Activated CD8-positive, alpha-beta memory T cell treated with anti-CD3 and anti-CD28 coated beads, Interleukin-2, amount 50 U/mL, for 4 hours (primary cell): ENCODE data around the gene UTP11.

Experiments
- DNase-seq: peaks from one replicate; pipeline ENCODE4 v3.0.0-alpha.2; 2020

The UTP11 gene

GRCh38 chr1:38003261-38004250, 9.0 kb upstream of the UTP11 start:
- DNase-seq = no peak

DNA sequence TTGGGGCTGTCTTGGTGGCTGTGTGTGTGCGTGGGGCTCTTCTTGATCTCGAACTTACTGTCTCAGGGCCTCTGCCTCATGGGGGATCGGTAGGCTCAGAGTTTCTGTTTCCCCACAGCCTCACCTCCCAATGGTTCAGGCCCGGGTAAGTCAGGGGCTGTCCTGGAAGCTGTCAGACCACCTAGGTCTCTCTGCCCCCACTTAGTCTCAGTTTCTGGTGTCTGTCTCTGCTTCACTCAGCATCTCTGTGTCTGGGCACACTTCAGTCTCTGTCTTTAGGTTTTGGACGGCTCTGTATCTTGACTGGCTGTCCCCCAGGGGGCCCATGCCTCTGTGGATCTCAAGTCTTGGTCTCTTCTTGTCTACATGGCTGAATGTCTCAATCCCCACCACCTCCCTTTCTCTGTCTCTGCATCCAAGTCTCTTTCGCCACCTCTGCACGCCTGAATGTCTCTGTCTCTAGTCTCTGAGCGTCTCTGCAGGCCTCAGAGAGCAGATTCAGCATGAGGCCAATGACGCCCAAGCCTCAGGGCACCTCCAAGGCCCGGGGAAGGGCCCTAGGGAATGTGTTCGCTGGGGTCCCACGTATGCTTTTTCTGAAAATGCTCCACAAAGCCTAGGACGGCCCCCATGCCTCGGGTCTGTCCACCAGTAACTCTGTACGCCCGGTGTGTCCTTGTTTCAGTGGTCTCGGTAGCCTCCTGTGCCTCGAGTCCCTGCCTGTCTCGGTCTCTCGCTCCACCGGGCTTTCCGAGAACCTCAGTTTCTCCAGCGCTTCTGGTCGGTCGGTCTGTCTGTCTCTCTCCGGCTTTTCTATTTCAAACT, 8.0 kb upstream of the UTP11 start:
- no peak for DNase-seq

DNA sequence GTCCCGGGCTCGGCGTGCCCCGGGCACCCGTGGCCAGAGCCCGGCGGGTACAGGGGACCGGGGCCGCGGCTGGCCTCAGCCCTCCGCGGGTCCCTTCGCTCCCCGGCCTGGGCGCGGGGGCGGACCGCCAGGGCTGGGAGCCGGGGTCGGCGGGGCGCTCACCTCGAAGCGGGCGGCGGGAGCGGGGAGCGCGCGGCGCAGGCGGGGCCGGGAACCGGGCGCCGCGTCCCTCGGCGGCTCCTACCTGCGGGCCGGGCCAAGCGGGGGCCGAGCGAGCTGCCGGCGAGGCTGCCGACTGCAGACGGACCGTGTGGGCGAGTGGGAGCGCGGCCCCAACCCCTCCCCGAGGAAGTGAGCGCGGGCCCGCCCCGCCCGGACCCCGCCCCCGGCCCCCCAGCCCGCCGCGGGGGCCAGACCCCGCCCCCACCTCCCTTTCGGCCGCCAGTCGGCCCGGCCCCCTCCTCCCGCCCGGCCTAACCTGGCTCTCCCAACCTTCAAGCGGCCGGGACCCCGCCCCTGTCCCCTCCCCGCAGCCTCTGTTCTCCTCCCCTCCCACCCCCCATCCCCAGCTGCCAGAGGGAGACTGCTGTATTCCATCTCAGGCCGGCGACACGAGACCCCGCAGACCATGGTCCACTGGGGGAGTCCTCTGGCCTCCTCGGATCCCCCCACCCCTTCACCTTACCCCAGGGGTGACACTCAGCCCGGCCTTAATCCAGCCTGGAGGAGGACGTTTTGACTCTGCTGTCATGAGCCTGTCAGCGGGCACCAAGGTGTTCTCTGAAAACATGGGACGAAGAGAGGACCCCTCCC, 7.1 kb upstream of the UTP11 start, which contains the start of gene FHL3:
Gene FHL3, minus strand, starts transcription at position 320 of the 813 bp plus-strand sequence. CDS start 6,102 bp downstream, outside the sequence.
- peak; percentile 55 for DNase-seq

DNA sequence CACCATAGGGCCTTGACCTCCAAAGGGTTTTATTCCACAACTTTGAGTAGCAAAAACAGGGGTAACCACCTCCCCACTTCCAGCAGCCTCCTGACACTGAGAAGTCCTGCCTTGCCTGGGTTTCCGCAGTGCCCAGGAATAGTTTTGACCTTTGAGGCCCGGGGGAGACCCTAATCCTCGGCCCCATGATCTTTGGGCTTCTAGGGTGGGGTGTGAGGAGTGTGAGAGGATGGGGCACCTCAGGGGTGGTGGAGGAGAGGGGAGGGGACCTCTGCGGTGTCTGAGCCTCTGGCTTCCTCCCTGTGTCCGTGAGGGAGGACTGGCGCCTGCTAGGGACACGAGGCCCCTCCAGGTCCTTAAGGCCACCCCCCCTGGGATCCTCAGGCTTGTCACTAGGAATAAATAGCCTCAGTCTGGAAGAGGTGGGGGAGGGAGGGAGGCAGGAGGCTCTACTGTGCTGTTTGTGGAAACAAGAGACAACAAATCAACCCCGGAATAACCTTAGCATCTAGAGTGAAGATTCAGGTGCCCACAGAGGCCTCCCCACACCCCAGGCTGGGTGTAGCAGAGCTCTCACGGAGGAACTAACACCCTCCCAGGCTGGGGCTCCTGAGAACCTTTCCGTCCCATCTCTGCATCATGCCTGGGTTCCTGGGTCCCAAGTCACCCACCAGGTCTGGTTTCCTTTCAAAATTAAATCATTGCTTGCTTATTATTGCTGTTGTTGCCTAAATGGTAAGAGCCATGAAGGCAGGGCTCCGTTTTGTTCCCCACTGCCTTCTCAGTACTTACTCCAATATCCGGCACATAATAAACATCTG, 6.3 kb upstream of the UTP11 start:
- no peak for DNase-seq

GRCh38 chr1:38009088-38009840, 3.3 kb upstream of the UTP11 start:
- peak; percentile 55 for DNase-seq

- DNase-seq = no peak
Observed at GRCh38 chr1:38009841-38010180, 2.7 kb upstream of the UTP11 start.

- DNase-seq = no peak
Observed at GRCh38 chr1:38013227-38013622, 691 bp downstream of the UTP11 start.

GRCh38 chr1:38014171-38014570, 1.6 kb downstream of the UTP11 start:
- DNase-seq = no peak

DNA sequence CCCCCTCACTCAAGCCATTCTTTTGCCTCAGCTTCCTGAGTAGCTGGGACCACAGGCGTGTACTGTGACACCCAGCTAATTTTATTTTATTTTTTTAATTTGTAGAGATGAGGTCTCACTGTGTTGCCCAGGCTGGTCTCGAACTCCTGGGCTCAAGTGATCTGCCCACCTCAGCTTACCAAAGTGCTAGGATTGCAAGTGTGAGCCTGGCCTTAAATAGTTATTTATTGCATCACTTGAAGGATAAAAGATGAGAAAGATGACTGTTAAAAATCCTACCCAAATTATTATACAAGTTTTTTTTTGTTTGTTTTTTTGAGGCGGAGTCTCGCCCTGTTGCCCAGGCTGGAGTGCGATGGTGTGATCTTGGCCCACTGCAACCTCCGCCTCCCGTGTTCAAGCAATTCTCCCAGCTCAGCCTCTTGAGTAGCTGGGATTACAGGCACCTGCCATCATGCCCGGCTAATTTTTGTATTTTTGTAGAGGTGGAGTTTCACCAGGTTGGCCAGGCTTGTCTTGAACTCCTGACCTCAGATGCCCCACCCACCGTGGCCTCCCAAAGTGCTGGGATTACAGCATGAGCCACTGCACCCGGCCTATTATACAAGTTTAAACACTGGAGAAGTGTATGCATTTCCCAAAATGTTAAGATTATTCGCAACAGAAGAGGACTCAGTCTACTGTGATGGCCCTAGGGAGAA, 2.3 kb downstream of the UTP11 start:
- DNase-seq = no peak

DNA sequence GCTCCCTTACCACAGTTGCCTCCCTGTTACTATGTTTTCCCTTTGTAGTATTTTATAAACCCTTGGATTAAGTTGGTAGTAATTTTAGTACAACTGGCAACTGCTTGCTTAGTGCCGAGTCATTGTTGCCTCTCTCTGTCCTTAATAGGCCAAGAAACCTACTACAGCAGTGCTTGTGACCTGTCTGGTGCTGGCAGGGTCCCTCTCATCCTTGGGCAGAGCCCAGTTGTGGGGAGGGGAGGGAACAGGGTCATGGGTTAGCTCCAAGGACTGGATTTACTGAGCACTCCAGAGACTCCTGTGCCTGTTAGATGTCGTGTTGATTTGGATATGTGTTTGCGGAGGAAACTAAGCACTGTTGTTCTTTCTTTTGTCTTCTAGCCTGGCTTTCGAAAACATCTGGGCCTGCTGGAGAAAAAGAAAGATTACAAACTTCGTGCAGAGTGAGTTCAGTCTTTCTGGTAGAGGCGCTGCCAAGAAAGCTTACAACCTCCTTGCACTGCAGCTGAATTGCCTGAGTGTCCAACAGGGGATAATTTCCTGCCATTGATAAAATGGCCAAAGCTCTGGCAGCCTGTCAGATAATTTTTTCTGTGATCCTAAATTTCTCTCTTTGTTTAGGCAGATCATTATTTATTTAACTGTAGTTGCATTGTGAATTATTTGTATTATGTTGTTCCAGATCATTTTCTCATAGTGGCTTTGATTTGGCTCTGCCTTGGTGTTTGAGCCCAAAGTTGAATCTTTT, 3.6 kb downstream of the UTP11 start:
- DNase-seq = no peak

- no peak for DNase-seq
Observed at GRCh38 chr1:38018864-38019343, 6.4 kb downstream of the UTP11 start.

DNA sequence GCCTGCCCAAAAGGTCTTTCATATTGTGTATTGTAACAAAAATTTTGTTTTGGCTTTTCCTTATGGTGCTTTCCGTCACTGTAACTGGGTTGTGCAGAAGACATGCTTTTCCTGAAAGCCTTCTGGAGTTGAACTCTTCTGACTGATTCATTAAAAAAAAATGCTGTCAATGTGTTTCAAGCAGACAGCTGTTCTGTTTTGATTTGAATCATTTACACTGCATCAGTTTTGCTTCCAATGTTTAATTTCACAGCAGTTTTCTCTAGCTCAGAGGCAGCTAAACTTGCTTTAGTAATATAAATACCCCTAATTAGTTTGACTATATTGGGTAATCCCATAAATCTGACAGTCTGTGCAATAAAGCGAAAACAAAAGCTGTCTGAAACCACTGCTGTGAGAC, 7.9 kb downstream of the UTP11 start:
- no peak for DNase-seq

GRCh38 chr1:38021969-38022368, 9.4 kb downstream of the UTP11 start:
- no peak for DNase-seq

- DNase-seq = no peak
Observed at GRCh38 chr1:38022810-38023209, 10.3 kb downstream of the UTP11 start.

DNA sequence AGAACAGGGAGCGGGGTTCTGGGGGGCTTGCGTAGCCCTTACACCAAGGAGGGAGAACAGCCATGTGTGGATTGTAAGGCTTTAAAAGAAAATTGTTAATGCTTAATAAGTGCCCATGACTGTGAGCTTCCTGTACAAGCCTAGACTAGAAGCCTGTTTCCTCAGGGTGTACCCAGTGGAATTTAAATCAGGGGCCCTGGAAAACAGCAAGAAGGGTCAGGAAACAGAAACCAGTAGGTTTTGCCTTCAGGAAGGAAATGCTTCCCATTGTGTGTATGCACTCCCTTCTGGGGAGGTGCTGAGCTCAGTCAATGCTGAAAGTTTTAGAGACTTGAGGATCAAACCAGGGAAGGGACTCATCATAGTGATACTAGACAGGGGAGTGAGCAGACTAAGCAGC, 12.7 kb downstream of the UTP11 start:
- no peak for DNase-seq

DNA sequence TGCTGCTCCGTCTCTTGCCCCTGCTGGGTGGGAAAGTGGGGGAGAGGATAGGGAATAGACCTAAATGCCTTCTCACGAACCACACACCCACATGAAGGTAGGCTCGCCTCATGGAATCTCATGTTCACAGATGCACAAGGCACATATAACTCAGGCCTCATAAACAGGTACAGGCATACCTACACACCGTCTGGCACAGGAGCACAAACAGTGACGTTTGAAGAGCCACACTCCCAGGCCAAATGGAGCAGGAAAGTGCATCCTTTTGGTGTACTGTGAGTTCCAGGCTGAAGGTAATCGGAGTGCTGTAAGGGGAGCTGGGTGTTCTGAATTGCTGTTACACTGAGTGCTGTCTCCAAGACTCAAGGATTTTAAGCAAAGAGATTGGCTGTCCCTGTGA, 13.1 kb downstream of the UTP11 start:
- DNase-seq = no peak

DNA sequence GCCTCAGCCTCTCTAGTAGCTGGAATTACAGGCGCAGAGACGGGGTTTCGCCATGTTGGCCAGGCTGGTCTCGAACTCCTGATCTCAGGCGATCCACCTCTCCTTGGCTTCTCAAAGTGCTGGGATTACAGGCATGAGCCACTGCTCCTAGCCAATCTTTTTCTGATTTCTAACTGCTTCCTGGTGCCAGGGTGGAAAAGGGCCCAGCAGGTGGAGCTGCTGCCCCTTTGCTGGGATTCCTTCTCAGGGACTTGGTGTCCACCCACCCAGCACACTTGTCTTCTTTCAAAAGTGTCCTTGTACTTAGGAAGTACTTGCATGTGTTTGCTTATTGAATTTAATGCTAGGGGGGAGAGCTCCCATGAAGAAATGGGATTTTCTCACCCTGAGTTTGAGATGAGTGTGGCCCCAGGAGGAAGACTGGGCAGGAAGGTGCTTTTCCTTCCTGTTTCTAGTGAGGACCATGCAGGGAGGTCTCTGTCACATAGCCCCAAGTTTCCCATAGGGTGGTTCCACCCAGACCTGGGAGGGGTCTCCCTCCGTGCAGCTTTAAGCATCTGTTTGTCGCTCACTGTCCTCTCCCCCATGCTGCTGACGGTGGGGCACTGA, 14.2 kb downstream of the UTP11 start:
- no peak for DNase-seq

GRCh38 chr1:38027201-38028104, 14.9 kb downstream of the UTP11 start:
- DNase-seq = no peak
